HL-60/S4 treated with retinoic acid at 250 ng/mL for 4 days and 3 days (cell line): Measurements from ENCODE around the gene LDLR.
"Not testable (repeated sequence)": the region's sequence is repeated elsewhere in the genome, so short reads cannot be mapped to it uniquely, and the experiment has no call there.

Experiments used
- in situ Hi-C: fragments of 300-500 bp; cut with MboI; formaldehyde crosslinking; loops from 2 replicates; pipeline ENCODE4 v1.7.0; 2022; ENCODE audit warnings: low sequenced_read_pairs

The LDLR gene

GRCh38 chr19:11138601-11139300 is 49.5 kb downstream of the LDLR start:
- in situ Hi-C loops: no loop called here

DNA sequence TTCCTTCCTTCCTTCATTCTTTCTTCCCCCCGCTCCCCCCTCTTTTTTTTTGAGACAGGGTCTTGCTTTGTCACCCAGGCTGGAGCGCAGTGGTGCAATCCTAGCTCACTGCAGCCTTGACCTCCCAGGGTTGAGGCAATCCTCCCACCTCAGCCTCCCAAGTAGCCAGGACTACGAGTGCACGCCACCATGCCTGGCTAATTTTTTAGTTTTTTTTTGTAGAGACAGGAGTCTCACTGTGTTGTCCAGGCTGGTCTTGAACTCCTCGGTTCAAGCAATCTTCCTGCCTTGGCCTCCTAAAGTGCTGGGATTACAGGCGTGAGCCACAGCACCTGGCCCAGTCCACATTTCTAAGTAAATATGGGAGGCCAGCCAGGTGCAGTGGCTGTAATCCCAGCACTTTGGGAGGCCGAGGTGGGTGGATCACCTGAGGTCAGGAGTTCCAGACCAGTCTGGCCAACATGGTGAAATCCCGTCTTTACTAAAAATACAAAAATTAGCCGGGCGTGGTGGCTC is 50.8 kb downstream of the LDLR start:
- in situ Hi-C loops: not testable (repeated sequence)

- in situ Hi-C loops: no loop called here
Observed at GRCh38 chr19:11140896-11141295, 51.6 kb downstream of the LDLR start.

- in situ Hi-C loops: no loop called here
Observed at GRCh38 chr19:11141937-11142527, 52.8 kb downstream of the LDLR start.

- in situ Hi-C loops: no loop called here
Observed at GRCh38 chr19:11142528-11143171, 53.4 kb downstream of the LDLR start.

DNA sequence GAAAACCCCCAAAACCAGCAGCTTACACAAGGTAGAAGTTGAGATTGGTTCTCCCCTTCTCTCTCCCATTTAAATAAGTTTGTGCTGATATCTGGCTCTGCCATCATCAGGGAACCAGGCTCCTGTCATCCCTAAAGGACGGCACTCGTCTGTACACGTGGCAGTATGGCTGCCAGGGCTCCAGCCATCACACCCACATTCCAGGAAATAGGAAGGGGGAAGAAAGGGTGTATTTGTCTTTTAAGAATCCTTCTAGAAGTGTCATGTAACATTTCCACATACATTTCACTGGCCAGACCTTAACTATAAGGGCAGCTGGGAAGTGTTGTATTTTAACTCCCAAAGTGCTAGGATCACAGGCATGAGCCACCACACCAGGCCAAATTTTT is 56.3 kb downstream of the LDLR start:
- in situ Hi-C loops: no loop called here

DNA sequence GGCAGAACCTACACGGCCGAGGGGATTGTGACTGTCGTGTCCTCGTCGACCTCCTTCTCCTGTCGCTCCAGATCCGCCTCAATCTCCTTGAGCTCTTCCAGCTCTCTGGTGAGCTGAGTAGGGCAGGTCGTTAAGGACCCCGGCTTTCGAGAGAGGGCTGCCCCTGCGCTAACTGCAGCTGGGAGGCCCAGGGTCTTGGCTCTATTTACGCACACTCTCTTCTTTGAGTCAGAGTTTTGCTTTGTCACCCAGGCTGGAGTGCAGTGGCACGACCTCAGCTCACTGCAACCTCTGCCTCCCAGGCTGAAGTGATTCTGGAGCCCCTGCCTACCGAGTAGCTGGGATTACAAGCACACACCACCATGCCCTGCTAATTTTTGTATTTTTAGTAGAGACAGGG is 58.7 kb downstream of the LDLR start:
- in situ Hi-C loops: no loop called here

DNA sequence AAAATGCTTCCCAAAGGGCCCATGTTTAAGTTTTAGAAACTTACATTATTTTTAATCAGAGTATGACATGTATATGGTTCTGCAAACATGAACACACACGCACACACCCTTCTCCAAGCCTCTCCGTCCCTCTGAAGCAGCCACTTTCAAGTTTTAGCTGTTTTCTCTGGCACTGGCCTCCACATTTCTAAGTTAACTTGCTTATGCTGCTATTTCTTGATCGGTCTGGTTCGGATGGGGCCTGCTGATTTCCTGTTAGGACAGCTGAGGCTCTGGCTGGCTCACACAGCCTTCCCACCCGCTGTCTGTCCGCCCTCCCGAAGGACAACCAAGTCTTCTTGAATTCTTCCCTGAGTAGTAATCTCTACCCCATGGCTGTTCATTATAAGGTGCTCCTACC is 61.9 kb downstream of the LDLR start:
- in situ Hi-C loops: no loop called here

GRCh38 chr19:11152318-11153062 is 63.2 kb downstream of the LDLR start:
- in situ Hi-C loops: no loop called here

GRCh38 chr19:11154683-11155047 is 65.4 kb downstream of the LDLR start:
- in situ Hi-C loops: no loop called here

DNA sequence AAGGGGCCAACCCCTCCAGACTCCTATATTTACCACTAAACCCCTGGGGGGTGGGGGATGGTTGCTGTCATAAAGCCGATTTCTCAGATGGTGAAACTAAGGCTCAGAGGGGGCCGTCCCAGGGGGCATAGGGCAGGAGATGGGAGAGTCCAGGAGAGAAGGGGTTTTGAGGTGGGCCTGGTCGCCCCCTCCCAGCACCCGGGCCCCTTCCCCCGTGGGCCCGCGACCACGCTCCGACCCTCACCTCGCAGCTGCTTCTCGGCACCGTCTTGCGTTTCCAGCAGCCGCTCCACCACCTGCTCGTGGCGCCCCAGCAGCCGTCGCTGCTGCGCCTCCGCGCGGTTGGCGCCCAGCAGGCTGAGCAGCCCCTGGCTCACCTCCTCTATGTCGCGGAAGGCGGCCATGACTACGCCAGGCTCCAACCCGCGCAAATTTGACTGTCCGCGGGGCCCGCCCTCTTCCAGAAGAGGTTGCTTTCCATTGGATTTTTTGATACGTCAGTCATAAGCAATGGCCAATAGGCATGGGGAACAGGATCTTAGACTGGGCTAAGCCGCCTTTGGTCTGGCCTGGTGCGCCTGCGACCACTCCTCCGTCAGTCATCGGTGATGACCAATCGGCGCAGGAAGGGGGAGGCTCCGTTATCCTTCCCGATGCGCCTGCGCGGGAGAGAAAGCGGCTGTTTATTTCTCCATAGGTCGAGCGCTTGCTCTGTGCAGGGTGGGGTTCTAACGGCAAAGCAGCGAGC is 66.3 kb downstream of the LDLR start, which contains the start of gene SPC24:
SPC24 (minus strand) TSS at position 410 of the 748 bp plus-strand sequence; CDS start at position 404, 6 bp downstream.
- in situ Hi-C loops: no loop called here

DNA sequence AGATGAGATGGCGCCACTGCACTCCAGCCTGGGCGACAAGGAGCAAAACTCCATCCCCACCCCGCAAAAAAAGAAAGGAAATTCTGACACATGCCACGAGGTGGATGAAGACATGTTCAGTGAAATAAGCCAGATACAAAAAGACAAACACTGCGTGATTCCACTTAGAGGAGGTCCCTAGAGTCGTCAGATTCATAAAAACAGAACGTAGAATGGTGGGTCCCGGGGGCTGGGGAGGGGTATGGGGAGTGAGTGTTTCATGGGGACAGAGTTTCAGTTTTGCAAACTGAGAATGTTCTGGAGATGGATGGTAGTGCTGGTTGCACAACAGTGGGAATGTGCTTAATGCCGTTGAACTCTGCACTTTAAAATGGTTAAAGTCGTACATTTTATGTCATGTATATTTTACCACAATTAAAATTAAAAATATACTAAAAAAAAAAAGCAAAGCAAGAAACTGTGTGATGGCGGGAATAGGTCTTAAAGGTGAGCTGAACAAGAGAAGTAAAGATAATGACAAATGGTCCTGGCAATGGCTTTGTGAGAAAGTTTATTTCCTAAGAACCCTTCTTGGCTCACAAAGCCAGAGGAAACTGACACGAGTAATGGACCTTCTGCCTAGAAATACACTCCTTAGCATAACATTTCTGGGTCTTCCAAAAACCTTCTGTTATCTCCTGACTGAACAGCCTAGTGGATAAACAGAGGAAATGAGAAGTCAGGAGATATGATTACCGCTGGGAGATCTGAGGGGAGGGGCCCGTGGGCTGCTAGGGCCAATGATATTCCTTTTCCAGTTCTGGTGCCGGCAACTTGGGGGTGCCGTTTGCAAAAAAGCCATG is 70.6 kb downstream of the LDLR start:
- in situ Hi-C loops: no loop called here

GRCh38 chr19:11160440-11160768 is 71.1 kb downstream of the LDLR start:
- in situ Hi-C loops: not testable (repeated sequence)

- in situ Hi-C loops: no loop called here
Observed at GRCh38 chr19:11164296-11164695, 75.0 kb downstream of the LDLR start.

- in situ Hi-C loops: no loop called here
Observed at GRCh38 chr19:11164879-11165406, 75.7 kb downstream of the LDLR start.

DNA sequence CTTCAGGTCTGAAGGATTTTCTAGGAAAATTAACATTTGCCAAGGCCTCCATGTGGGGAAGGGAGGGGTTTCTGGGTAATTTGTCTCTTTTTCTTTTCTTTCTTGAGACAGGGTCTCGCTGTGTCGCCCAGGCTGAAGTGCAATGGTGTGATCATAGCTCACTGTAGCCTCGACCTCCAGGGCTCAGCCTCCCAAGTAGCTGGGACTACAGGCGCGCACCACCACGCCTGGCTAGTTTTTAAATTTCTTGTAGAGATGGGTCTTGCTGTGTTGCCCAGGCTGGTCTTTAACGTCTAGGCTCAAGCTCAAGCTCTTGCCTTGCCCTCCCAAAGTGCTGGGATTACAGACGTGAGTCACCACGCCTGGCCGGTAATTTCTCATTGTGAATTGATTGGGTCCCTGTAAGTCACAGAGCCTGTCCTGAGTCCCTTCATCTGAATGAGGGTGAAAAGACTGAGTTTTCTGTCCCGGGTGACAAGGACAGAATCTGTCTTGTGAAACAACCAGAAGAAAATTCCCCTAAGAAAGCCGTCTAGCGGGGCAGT is 76.3 kb downstream of the LDLR start:
- in situ Hi-C loops: no loop called here

DNA sequence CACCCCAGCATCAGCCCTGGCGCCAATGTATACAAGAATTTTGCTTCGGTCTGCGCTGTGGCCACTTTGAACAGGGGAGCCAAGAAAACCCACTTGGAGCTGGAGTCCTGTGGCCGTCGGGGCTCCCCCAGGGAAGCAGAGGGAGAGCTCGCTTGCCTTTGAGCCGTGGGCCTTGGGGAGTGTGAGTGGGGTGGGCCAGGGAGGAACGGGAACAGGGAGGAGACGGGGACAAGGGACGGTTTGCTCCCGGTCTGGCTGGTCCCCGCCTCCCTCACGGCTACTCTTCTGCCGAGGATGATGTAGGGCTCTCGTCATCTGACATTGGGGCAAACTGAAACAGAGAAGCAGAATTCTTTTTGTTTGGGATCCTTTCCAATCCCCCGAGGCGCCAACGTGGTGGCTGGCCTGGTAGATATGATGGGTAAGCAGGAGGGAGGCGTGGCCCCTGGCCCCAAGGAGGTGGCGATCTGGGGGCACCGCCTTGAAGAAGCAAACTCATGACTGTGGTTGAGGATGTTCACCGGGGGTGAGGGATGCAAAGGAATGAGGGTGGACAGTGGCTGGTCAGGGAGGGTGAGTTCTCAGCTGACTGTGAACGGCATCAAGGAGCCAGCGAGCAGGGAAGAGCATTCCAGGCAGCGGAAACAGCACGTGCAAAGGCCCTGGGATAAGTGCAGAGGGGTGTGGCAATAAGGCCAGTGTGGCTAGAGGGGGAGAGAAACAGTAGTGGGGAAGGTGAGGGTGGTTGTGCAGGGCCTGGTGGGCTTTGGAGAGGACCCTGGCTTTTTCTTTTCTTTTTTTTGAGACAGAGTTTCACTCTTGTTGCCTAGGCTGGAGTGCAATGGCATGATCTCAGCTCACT is 77.2 kb downstream of the LDLR start:
- in situ Hi-C loops: no loop called here

- in situ Hi-C loops: no loop called here
Observed at GRCh38 chr19:11168568-11168967, 79.3 kb downstream of the LDLR start.
